B cell (primary cell): ENCODE data around the gene LIN54. TPM values are rescaled to one million over a fixed set of nuclear protein-coding genes. Genes with fewer than 3 reads are reported as not detected.
"Not testable (repeated sequence)": the region's sequence is repeated elsewhere in the genome, so short reads cannot be mapped to it uniquely, and the experiment has no call there.

Experiments
- ATAC-seq: fragments of 200-7000 bp; cut with Tn5 transposase; one replicate; pipeline ENCODE4 v1.10.0; 2021; ENCODE audit warnings: low read depth, mild to moderate bottlenecking, moderate number of reproducible peaks, moderate library complexity
- CTCF ChIA-PET: fragments of 350-600 bp; sonication (Branson Sonifier 250); formaldehyde crosslinking; loops from one replicate; lab custom pipeline; 2021; ENCODE audit warnings: antibody characterized with exemption, inconsistent platforms; lab: Charles Lee
- POLR2A ChIA-PET: fragments of 350-600 bp; sonication (Branson Sonifier 250); formaldehyde crosslinking; loops from one replicate; lab custom pipeline; 2021; ENCODE audit warnings: antibody characterized with exemption; lab: Charles Lee
- DNase-seq: peaks from one replicate; pipeline ENCODE4 v3.0.0; 2013
- H2AFZ ChIP-seq: 2 replicates; pipeline ENCODE4 v1.6.1; 2012; ENCODE audit warnings: mild to moderate bottlenecking, low read depth, low read length; ENCODE audit not compliant: insufficient read depth, poor library complexity, severe bottlenecking
- H3K27ac ChIP-seq, 2 donors: 1 replicate in 1 of 2; 2 replicates in 1 of 2; pipeline ENCODE4 v1.5.1; 2012 to 2013; ENCODE audit warnings: low read length in 2 of 2, mild to moderate bottlenecking in 2 of 2, moderate library complexity in 1 of 2
- H3K27me3 ChIP-seq, 4 experiments: fragments of 200-600 bp in 1 of 4; sonication (generic) in 1 of 4; replicated peaks in 1 of 4; 1 replicate in 2 of 4; 2 replicates in 2 of 4; pipeline versions ENCODE4 v1.6.1 to v1.7.0; 2013 to 2016; ENCODE audit warnings: low read length in 3 of 4, mild to moderate bottlenecking in 2 of 4, mixed read lengths in 1 of 4, moderate library complexity in 1 of 4; ENCODE audit not compliant: insufficient read depth in 4 of 4, control insufficient read depth in 3 of 4; ENCODE audit errors: control extremely low read depth in 1 of 4
- H3K36me3 ChIP-seq, 2 experiments: replicated peaks in 1 of 2; 1 replicate in 1 of 2; 2 replicates in 1 of 2; pipeline versions ENCODE4 v1.6.1 to v1.7.1; 2013; ENCODE audit warnings: low read length in 1 of 2; ENCODE audit not compliant: insufficient read depth in 2 of 2, control insufficient read depth in 1 of 2; ENCODE audit errors: control extremely low read depth in 1 of 2, extremely low read depth in 1 of 2
- H3K4me1 ChIP-seq, 2 donors: fragments of 200-600 bp in 1 of 2; sonication (generic) in 1 of 2; 1 replicate in 1 of 2; 2 replicates in 1 of 2; pipeline versions ENCODE4 v1.5.1 to v1.6.1; 2013 to 2017; ENCODE audit warnings: low read length in 2 of 2; ENCODE audit not compliant: control insufficient read depth in 2 of 2, insufficient read depth in 2 of 2
- H3K4me2 ChIP-seq: replicated peaks from 2 replicates; pipeline ENCODE3; 2012; ENCODE audit warnings: mild to moderate bottlenecking, low read depth, low read length; ENCODE audit not compliant: poor library complexity, severe bottlenecking
- H3K4me3 ChIP-seq, 5 experiments: fragments of 200-600 bp in 1 of 5; sonication (generic) in 1 of 5; 1 replicate in 3 of 5; 2 replicates in 2 of 5; pipeline versions ENCODE4 v1.5.1 to v1.7.0; 2011 to 2016; ENCODE audit warnings: low read length in 4 of 5, mild to moderate bottlenecking in 4 of 5, low read depth in 2 of 5, control low read depth in 1 of 5, moderate library complexity in 1 of 5; ENCODE audit not compliant: insufficient read depth in 1 of 5; ENCODE audit errors: control extremely low read depth in 1 of 5, extremely low read depth in 1 of 5
- H3K79me2 ChIP-seq: fragments of 200-600 bp; sonication (generic); one replicate; pipeline ENCODE4 v1.6.0; 2016; ENCODE audit warnings: low read length; ENCODE audit not compliant: control insufficient read depth, insufficient read depth
- H3K9ac ChIP-seq: fragments of 200-600 bp; sonication (generic); 2 replicates; pipeline ENCODE4 v1.6.1; 2017; ENCODE audit warnings: mild to moderate bottlenecking, low read length, moderate library complexity
- H3K9me3 ChIP-seq, 3 donors: one replicate each; pipeline versions ENCODE4 v1.6.1 to v1.7.1; 2013; ENCODE audit warnings: low read length in 2 of 3; ENCODE audit not compliant: control insufficient read depth in 2 of 3, insufficient read depth in 1 of 3; ENCODE audit errors: control extremely low read depth in 1 of 3
- H4K20me1 ChIP-seq: 2 replicates; pipeline ENCODE4 v1.6.0; 2012; ENCODE audit warnings: mild to moderate bottlenecking, low read length; ENCODE audit not compliant: insufficient read depth, control insufficient read depth, poor library complexity, severe bottlenecking
- H3K27ac Mint-ChIP-seq: one replicate; pipeline ENCODE4 v1.8.0; 2021; ENCODE audit warnings: mixed read lengths
- H3K27me3 Mint-ChIP-seq: one replicate; pipeline ENCODE4 v1.8.0; 2021; ENCODE audit warnings: mixed read lengths
- H3K4me1 Mint-ChIP-seq: one replicate; pipeline ENCODE4 v1.8.0; 2021; ENCODE audit warnings: mixed read lengths
- H3K4me3 Mint-ChIP-seq: one replicate; pipeline ENCODE4 v1.8.0; 2021; ENCODE audit warnings: mixed read lengths
- H3K9me3 Mint-ChIP-seq: one replicate; pipeline ENCODE4 v1.8.0; 2022; ENCODE audit warnings: mixed read lengths; ENCODE audit not compliant: insufficient read depth
- CTCF ChIP-seq: fragments of 200-600 bp; IDR thresholded peaks from one replicate; pipeline ENCODE4 v1.8.0; 2022; ENCODE audit warnings: antibody characterized with exemption, mild to moderate bottlenecking
- EZH2 ChIP-seq: IDR thresholded peaks from 2 replicates; pipeline ENCODE4 v1.6.1; 2012; ENCODE audit warnings: borderline replicate concordance, low read depth, mild to moderate bottlenecking, moderate library complexity, low read length; ENCODE audit not compliant: insufficient read depth, poor library complexity, severe bottlenecking
- WGBS: methylation state at CpG from one replicate; pipeline ENCODE4 v1.1.5; 2013; ENCODE audit warnings: missing lambda C conversion rate; ENCODE audit not compliant: insufficient coverage; 5-methylcytosine and 5-hydroxymethylcytosine counted together
- intact Hi-C: fragments of 100-400 bp; cut with micrococcal nuclease; formaldehyde crosslinking; loops from one replicate; pipeline ENCODE4 v1.10.0; 2022
- polyA plus RNA-seq: library from polyadenylated mRNA; depleted of rRNA; stranded (reverse); fragments of >200 nt; gene quantifications from 2 replicates; pipeline ENCODE4 v1.2.3, GENCODE V29; 2012
- total RNA-seq, 2 donors: library from RNA; stranded (reverse); fragments of 120-200 nt in 1 of 2; gene quantifications; 1 replicate in 1 of 2; 2 replicates in 1 of 2; pipeline versions ENCODE4 v1.2.3 to v1.2.4, GENCODE V29; 2013 to 2022

LIN54 gene
- total and polyA plus RNA-seq, 2 donors (not counting 1 experiment from before 2014, with no cell fraction given) = 3.8 to 19.2 TPM

- Histone ChIP-seq H3K4me1 (no peaks in the 10 kb centered on the region), H4K20me1 (no peaks in the 10 kb centered on the region), H3K9me3 (no peaks in the 10 kb centered on the region), H2AFZ (no peak overlapping the region), H3K4me2 (no peak overlapping the region), H3K4me3 (no peak overlapping the region), H3K27ac (no peak overlapping the region), H3K27me3 (no peaks in the 10 kb centered on the region), H3K79me2 (no peaks in the 10 kb centered on the region), H3K9ac (no peak overlapping the region), H3K36me3 (peaks cover 0 to 5% of the 10 kb centered on the region in 2 experiments)
- H3K4me3 Mint-ChIP-seq = no peak overlapping the region
- H3K27me3 Mint-ChIP-seq = no peaks in the 10 kb centered on the region
- TF ChIP-seq EZH2 = no peak
- TF ChIP-seq CTCF = no peak
- no peak overlapping the region for H3K27ac Mint-ChIP-seq
- intact Hi-C loops = no loop called here
- ChIA-PET CTCF (no interaction called here), POLR2A (no interaction called here)
- DNase-seq (no peak), ATAC-seq (no peak)
- no peaks in the 10 kb centered on the region for H3K9me3 Mint-ChIP-seq
- H3K4me1 Mint-ChIP-seq = no peaks in the 10 kb centered on the region
- WGBS = no CpG with 5 or more reads among the region's 2 CpGs
These were observed 91.2 kb downstream of the LIN54 start for GRCh38 chr4:82919386-82919785.

GRCh38 chr4:82918091-82918490 is 92.5 kb downstream of the LIN54 start:
- no peak overlapping the region for H2AFZ ChIP-seq
- no peaks in the 10 kb centered on the region for H3K4me1 ChIP-seq
- no peaks in the 10 kb centered on the region for H3K9me3 Mint-ChIP-seq
- H3K79me2 ChIP-seq = no peaks in the 10 kb centered on the region
- intact Hi-C loops = no loop called here
- TF ChIP-seq EZH2 (no peak), CTCF (no peak)
- no peak overlapping the region for H3K4me3 ChIP-seq
- no peak overlapping the region for H3K9ac ChIP-seq
- H4K20me1 ChIP-seq = no peaks in the 10 kb centered on the region
- WGBS = over 99% methylated on average over 7 of the region's 7 CpGs
- H3K4me1 Mint-ChIP-seq = no peaks in the 10 kb centered on the region
- H3K27me3 ChIP-seq = no peaks in the 10 kb centered on the region
- ChIA-PET CTCF (no interaction called here), POLR2A (no interaction called here)
- no peak overlapping the region for H3K4me2 ChIP-seq
- H3K27ac Mint-ChIP-seq = no peak overlapping the region
- DNase-seq (no peak), ATAC-seq (no peak)
- H3K4me3 Mint-ChIP-seq = no peak overlapping the region
- no peaks in the 10 kb centered on the region for H3K27me3 Mint-ChIP-seq
- H3K36me3 ChIP-seq = peaks cover 0 to 5% of the 10 kb centered on the region in 2 experiments
- no peak overlapping the region for H3K27ac ChIP-seq
- no peaks in the 10 kb centered on the region for H3K9me3 ChIP-seq

GRCh38 chr4:82913968-82914367 is 96.7 kb downstream of the LIN54 start:
- H3K4me3 Mint-ChIP-seq, POLR2A ChIA-PET, H3K4me3 ChIP-seq, H3K4me1 Mint-ChIP-seq, intact Hi-C loops, H3K9me3 Mint-ChIP-seq, H3K9me3 ChIP-seq, H2AFZ ChIP-seq, H3K27me3 Mint-ChIP-seq, H3K79me2 ChIP-seq, H3K9ac ChIP-seq, H4K20me1 ChIP-seq, H3K27ac Mint-ChIP-seq, H3K4me1 ChIP-seq, H3K4me2 ChIP-seq, CTCF ChIA-PET, DNase-seq, ATAC-seq, H3K36me3 ChIP-seq, H3K27ac ChIP-seq, H3K27me3 ChIP-seq: not testable (repeated sequence)
- 100% methylated on average over 2 of the region's 2 CpGs for WGBS
